Measurements from ENCODE around the gene SC5D.

DNA sequence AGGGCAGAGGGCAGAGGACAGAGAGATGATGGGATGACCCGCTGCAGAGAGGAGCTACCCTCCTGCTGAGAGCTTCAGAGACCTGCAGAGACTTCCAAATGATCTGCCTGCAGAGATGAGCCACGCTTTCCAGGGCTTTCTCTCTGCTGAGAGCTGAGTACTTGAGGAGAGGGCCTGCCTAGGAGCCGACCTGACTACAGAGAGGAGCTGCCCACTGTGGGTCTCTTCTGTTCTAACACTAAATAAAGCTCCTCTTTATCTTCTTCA is 45.9 kb upstream of the SC5D start:
- TF ChIP-seq, protein P1, sequence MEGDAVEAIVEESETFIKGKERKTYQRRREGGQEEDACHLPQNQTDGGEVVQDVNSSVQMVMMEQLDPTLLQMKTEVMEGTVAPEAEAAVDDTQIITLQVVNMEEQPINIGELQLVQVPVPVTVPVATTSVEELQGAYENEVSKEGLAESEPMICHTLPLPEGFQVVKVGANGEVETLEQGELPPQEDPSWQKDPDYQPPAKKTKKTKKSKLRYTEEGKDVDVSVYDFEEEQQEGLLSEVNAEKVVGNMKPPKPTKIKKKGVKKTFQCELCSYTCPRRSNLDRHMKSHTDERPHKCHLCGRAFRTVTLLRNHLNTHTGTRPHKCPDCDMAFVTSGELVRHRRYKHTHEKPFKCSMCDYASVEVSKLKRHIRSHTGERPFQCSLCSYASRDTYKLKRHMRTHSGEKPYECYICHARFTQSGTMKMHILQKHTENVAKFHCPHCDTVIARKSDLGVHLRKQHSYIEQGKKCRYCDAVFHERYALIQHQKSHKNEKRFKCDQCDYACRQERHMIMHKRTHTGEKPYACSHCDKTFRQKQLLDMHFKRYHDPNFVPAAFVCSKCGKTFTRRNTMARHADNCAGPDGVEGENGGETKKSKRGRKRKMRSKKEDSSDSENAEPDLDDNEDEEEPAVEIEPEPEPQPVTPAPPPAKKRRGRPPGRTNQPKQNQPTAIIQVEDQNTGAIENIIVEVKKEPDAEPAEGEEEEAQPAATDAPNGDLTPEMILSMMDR (IDR thresholded peaks at IDR 0.05; ENCODE audit: insufficient read depth, low read length) = no peak
- TF ChIP-seq, protein P2, sequence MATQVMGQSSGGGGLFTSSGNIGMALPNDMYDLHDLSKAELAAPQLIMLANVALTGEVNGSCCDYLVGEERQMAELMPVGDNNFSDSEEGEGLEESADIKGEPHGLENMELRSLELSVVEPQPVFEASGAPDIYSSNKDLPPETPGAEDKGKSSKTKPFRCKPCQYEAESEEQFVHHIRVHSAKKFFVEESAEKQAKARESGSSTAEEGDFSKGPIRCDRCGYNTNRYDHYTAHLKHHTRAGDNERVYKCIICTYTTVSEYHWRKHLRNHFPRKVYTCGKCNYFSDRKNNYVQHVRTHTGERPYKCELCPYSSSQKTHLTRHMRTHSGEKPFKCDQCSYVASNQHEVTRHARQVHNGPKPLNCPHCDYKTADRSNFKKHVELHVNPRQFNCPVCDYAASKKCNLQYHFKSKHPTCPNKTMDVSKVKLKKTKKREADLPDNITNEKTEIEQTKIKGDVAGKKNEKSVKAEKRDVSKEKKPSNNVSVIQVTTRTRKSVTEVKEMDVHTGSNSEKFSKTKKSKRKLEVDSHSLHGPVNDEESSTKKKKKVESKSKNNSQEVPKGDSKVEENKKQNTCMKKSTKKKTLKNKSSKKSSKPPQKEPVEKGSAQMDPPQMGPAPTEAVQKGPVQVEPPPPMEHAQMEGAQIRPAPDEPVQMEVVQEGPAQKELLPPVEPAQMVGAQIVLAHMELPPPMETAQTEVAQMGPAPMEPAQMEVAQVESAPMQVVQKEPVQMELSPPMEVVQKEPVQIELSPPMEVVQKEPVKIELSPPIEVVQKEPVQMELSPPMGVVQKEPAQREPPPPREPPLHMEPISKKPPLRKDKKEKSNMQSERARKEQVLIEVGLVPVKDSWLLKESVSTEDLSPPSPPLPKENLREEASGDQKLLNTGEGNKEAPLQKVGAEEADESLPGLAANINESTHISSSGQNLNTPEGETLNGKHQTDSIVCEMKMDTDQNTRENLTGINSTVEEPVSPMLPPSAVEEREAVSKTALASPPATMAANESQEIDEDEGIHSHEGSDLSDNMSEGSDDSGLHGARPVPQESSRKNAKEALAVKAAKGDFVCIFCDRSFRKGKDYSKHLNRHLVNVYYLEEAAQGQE (IDR thresholded peaks at IDR 0.05; ENCODE audit: insufficient replicate concordance, low read depth) = no peak

All from HL-60 (cell line).